Chondrocyte (in vitro differentiated cells): ENCODE measurements around the gene MTM1. TPM values are rescaled to one million over a fixed set of nuclear protein-coding genes. Genes with fewer than 3 reads are reported as not detected.

ENCODE experiments used
- DNase-seq: peaks from one replicate; pipeline ENCODE4 v3.0.0; 2021; ENCODE audit warnings: mixed read lengths, low spot score
- H3K27ac Mint-ChIP-seq: one replicate; pipeline ENCODE4 v1.8.0; 2021; ENCODE audit warnings: mild to moderate bottlenecking, moderate library complexity, mixed read lengths; ENCODE audit not compliant: unreplicated experiment
- H3K27me3 Mint-ChIP-seq: 2 replicates; pipeline ENCODE4 v1.8.0; 2021; ENCODE audit warnings: low read depth, mixed read lengths
- H3K36me3 Mint-ChIP-seq: 2 replicates; pipeline ENCODE4 v1.8.0; 2021; ENCODE audit warnings: low read depth, mixed read lengths
- H3K4me1 Mint-ChIP-seq: 2 replicates; pipeline ENCODE4 v1.8.0; 2021; ENCODE audit warnings: low read depth, mild to moderate bottlenecking, mixed read lengths
- H3K4me3 Mint-ChIP-seq: one replicate; pipeline ENCODE4 v1.8.0; 2021; ENCODE audit warnings: mild to moderate bottlenecking, moderate library complexity, mixed read lengths; ENCODE audit not compliant: unreplicated experiment
- H3K9me3 Mint-ChIP-seq: 2 replicates; pipeline ENCODE4 v1.8.0; 2021; ENCODE audit warnings: low read depth, mixed read lengths
- total RNA-seq: library from RNA; stranded (reverse); gene quantifications from 3 replicates; pipeline ENCODE4 v1.2.1, GENCODE V29; 2021
- TF ChIP-seq, protein P1 (sequence below): fragments of 200-600 bp; sonication (generic); IDR thresholded peaks from 2 replicates; pipeline ENCODE4 v1.5.0; 2021; ENCODE audit warnings: antibody characterized with exemption, mild to moderate bottlenecking, moderate library complexity

MTM1 gene
- total RNA-seq, 1 donor from 2014 or later, result 10.1 TPM

DNA sequence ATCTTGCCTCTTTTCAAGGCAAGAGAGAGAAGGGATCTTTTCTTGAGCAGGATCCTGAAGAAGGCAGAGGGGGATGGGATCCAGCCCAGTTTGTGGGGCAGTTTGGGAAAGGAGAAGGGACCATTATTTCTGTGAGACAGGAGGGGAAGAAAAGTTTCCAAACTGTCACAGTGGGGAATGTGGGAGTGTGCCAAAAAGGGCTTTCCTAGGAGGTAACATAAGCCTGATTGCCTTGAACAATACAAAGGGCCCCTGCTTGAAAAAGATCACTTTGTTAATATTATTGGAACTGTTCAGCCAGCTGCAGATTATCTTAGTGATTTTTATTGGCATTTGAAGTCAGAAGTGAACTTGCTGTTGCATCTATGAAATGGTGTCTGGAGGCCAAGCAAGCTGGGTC is 55.2 kb downstream of the MTM1 start:
- H3K9me3 Mint-ChIP-seq, result peaks cover 6% of the 10 kb centered on the region
- DNase-seq, result no peak
- no peak overlapping the region for H3K4me3 Mint-ChIP-seq
- H3K4me1 Mint-ChIP-seq, result no peaks in the 10 kb centered on the region
- TF ChIP-seq, protein P1, sequence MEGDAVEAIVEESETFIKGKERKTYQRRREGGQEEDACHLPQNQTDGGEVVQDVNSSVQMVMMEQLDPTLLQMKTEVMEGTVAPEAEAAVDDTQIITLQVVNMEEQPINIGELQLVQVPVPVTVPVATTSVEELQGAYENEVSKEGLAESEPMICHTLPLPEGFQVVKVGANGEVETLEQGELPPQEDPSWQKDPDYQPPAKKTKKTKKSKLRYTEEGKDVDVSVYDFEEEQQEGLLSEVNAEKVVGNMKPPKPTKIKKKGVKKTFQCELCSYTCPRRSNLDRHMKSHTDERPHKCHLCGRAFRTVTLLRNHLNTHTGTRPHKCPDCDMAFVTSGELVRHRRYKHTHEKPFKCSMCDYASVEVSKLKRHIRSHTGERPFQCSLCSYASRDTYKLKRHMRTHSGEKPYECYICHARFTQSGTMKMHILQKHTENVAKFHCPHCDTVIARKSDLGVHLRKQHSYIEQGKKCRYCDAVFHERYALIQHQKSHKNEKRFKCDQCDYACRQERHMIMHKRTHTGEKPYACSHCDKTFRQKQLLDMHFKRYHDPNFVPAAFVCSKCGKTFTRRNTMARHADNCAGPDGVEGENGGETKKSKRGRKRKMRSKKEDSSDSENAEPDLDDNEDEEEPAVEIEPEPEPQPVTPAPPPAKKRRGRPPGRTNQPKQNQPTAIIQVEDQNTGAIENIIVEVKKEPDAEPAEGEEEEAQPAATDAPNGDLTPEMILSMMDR, result no peak
- peaks cover 17% of the 10 kb centered on the region for H3K36me3 Mint-ChIP-seq
- no peaks in the 10 kb centered on the region for H3K27me3 Mint-ChIP-seq
- no peak overlapping the region for H3K27ac Mint-ChIP-seq

GRCh38 chrX:150625097-150625496 is 56.7 kb downstream of the MTM1 start:
- Mint-ChIP-seq H3K27me3 (no peaks in the 10 kb centered on the region), H3K27ac (no peak overlapping the region), H3K4me3 (no peak overlapping the region), H3K9me3 (peaks cover 6% of the 10 kb centered on the region), H3K4me1 (no peaks in the 10 kb centered on the region), H3K36me3 (peaks cover 21% of the 10 kb centered on the region)
- DNase-seq, result no peak
- TF ChIP-seq, protein P1, result no peak

DNA sequence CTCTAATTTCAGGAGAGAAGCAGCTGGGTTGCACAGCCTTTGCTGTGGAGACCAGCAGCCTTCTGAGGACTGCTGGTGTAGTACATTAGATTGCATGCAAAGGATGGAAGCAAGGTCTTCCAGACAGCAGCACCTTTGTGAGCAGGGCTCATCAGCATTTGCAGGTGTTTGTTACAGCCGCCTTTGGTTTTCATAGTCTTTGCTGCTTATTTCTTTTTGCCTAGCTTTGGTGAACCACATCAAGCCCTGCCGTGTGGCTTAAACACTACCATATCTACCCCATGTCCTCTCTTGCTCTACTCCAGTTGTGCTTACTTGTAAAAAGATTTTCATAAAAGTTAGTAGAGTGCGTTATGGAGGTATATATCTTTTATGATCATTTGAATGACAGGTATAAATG is 57.5 kb downstream of the MTM1 start:
- Mint-ChIP-seq H3K4me3 (no peak overlapping the region), H3K27ac (no peak overlapping the region), H3K36me3 (peaks cover 16% of the 10 kb centered on the region), H3K27me3 (no peaks in the 10 kb centered on the region), H3K4me1 (no peaks in the 10 kb centered on the region), H3K9me3 (peaks cover 6% of the 10 kb centered on the region)
- TF ChIP-seq, protein P1, result no peak
- DNase-seq, result no peak

- Mint-ChIP-seq H3K4me1 (no peaks in the 10 kb centered on the region), H3K27me3 (no peaks in the 10 kb centered on the region), H3K27ac (no peak overlapping the region), H3K4me3 (no peak overlapping the region), H3K9me3 (no peaks in the 10 kb centered on the region), H3K36me3 (peaks cover 7% of the 10 kb centered on the region)
- no peak for DNase-seq
- TF ChIP-seq, protein P1, result no peak
Observed at GRCh38 chrX:150627957-150628356, 59.5 kb downstream of the MTM1 start.

DNA sequence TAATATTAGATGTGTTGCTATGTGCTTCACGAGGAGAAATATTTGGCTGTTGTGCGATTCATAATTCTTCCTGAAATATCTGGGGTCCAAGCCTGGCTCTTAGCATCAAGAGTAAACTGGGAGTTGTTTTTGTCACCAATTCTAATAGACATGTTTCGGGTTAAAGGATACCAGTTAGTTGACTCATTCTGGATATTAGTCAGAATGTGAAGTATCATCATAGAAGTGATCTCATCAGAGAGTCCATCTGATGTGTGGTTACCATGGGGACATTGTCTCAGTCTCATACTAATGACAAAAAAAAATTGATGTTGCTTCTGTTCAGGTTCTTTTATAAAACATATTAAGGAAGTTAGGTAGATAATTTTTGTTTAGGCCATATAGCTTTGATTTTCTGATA is 67.5 kb downstream of the MTM1 start:
- peaks cover 7% of the 10 kb centered on the region for H3K4me1 Mint-ChIP-seq
- no peak for DNase-seq
- TF ChIP-seq, protein P1, result no peak
- no peaks in the 10 kb centered on the region for H3K9me3 Mint-ChIP-seq
- H3K36me3 Mint-ChIP-seq, result peaks cover 5% of the 10 kb centered on the region
- no peaks in the 10 kb centered on the region for H3K27me3 Mint-ChIP-seq
- peak overlapping the region; percentile 27 for H3K27ac Mint-ChIP-seq
- H3K4me3 Mint-ChIP-seq, result no peak overlapping the region
